Measurements from ENCODE around the gene CALML5.

CALML5 gene

DNA sequence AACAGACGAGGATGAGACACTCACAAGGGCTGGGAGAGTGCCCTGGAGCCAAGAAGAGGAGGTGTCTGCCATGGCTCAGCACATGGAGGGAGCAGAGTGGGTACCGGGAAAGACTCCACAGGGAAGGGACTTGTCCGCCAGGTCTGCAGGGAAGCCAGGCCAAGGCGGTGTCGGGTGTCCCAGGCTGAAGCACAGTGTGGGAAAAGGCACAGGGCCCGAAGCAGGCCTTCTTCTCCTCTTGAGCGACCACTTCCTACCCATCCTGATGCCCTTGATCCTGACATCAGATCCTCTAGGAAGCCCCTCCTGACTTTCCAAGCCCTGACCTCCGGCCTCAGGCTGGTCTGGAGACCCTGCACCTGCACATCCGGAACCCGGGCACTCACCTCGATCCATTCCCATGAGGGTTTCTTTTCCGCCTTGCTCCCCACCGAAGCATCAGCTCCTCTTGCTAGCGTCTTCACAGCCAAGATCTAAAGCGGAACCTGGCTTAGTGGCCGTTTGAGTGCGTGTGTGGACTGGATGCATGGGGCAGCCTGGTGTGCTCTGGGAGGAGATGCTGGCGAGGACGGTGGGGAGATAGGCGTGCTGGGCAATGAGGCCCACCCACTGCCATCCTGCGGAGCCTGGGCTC lies 33.8 kb upstream of the CALML5 start:
- 91 to 95% methylated on average over 21 of the region's 21 CpGs for WGBS, 2 experiments
- Histone ChIP-seq H3K36me3 (ENCODE audit: control insufficient read depth, insufficient read depth, low read length) (no peaks in the 10 kb centered on the region), H3K4me3 (ENCODE audit: insufficient read depth, low read depth, low read length) (no peak overlapping the region), H3K4me1 (ENCODE audit: control insufficient read depth, insufficient read depth, low read length) (no peaks in the 10 kb centered on the region), H3K27ac (ENCODE audit: insufficient read depth, low read depth, low read length, poor library complexity, severe bottlenecking) (no peak overlapping the region), H3K27me3 (ENCODE audit: control insufficient read depth, insufficient read depth, low read length, poor library complexity, severe bottlenecking) (no peaks in the 10 kb centered on the region), H3K9me3 (ENCODE audit: control insufficient read depth, low read length) (peaks cover 3% of the 10 kb centered on the region)

DNA sequence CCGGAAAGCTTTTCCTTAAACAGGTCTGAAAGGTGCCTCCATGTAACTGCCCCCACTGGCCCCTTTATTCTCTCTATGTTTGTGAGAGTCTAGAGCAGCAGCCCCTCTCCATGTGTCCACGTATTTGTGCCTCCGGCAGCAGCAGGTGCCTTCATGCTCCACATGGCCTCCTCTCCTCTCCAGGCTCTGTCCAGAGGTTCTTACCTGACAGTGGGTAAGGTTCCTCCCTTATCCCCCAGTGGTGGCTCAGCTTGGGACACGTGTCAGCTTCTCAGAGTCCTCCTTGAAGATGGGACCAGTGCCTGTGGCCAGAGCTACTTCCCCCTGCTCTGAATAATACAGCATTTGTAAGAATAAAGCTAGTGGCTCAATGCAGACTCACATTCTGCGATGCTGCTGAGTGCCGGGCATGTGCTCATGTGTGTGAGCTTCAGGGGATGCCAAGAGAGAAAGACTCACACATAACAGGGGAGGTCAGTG lies 33.3 kb upstream of the CALML5 start:
- Histone ChIP-seq H3K36me3 (ENCODE audit: control insufficient read depth, insufficient read depth, low read length) (no peaks in the 10 kb centered on the region), H3K4me3 (ENCODE audit: insufficient read depth, low read depth, low read length) (no peak overlapping the region), H3K9me3 (ENCODE audit: control insufficient read depth, low read length) (peaks cover 3% of the 10 kb centered on the region), H3K27ac (ENCODE audit: insufficient read depth, low read depth, low read length, poor library complexity, severe bottlenecking) (no peak overlapping the region), H3K27me3 (ENCODE audit: control insufficient read depth, insufficient read depth, low read length, poor library complexity, severe bottlenecking) (no peaks in the 10 kb centered on the region), H3K4me1 (ENCODE audit: control insufficient read depth, insufficient read depth, low read length) (no peaks in the 10 kb centered on the region)
- 95 to 97% methylated on average over 6 of the region's 6 CpGs for WGBS, 2 experiments

DNA sequence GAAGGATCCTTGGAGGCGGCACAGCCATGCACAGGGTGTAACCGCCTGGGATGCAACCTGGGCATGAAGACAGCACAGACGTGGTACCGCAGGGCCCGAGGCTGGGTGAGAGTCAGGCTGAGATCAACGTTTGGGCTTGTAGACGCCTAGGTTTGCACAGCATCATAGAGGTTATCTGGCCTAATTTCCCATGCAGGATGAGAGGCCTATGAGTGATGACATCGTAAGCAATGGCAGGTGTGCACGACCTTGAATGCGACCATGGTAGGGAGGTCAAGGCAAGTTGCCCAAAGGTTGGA lies 32.9 kb upstream of the CALML5 start:
- 95 to 97% methylated on average over 10 of the region's 10 CpGs for WGBS, 2 experiments
- Histone ChIP-seq H3K4me3 (ENCODE audit: insufficient read depth, low read depth, low read length) (no peak overlapping the region), H3K27ac (ENCODE audit: insufficient read depth, low read depth, low read length, poor library complexity, severe bottlenecking) (no peak overlapping the region), H3K36me3 (ENCODE audit: control insufficient read depth, insufficient read depth, low read length) (no peaks in the 10 kb centered on the region), H3K4me1 (ENCODE audit: control insufficient read depth, insufficient read depth, low read length) (no peaks in the 10 kb centered on the region), H3K27me3 (ENCODE audit: control insufficient read depth, insufficient read depth, low read length, poor library complexity, severe bottlenecking) (no peaks in the 10 kb centered on the region), H3K9me3 (ENCODE audit: control insufficient read depth, low read length) (peaks cover 3% of the 10 kb centered on the region)

DNA sequence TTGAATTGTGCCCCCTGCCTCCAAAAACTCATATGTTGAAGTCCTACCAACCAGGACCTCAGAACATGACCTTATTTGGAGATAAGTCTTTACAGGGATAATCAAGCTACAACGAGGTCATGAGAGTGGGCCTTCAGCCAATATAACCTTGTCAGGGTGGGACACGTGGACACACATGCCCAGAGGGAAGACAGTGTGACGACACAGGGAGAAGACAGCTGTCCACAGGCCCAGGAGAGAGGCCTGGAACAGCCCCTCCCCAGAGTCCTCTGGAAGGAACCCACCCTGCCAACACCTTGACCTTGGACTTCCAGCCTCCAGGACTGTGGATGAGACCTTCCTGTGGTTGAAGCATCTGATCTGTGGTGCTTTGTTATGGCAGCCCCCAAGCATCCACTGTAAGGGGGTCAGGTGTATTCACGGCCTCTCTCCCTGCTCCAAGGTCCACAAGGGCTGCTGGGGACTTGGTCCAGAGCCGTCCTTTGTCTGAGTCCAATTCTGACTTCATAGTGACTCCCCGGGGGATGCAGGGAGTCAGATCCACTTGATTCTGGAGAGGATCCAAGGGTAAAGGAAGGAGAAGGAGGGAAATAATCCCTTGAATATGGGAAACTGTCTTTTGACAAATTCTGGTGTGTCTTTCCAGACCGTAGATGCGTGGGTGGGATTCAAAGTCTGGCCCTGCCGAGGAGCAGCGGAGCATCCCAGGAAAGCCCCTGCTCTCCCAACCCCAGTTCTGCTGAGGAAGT lies 32.4 kb upstream of the CALML5 start:
- Histone ChIP-seq H3K27ac (ENCODE audit: insufficient read depth, low read depth, low read length, poor library complexity, severe bottlenecking) (no peak overlapping the region), H3K9me3 (ENCODE audit: control insufficient read depth, low read length) (peaks cover 3% of the 10 kb centered on the region), H3K4me3 (ENCODE audit: insufficient read depth, low read depth, low read length) (no peak overlapping the region), H3K36me3 (ENCODE audit: control insufficient read depth, insufficient read depth, low read length) (no peaks in the 10 kb centered on the region), H3K27me3 (ENCODE audit: control insufficient read depth, insufficient read depth, low read length, poor library complexity, severe bottlenecking) (no peaks in the 10 kb centered on the region), H3K4me1 (ENCODE audit: control insufficient read depth, insufficient read depth, low read length) (no peaks in the 10 kb centered on the region)
- 95 to 96% methylated on average over 10 of the region's 10 CpGs for WGBS, 2 experiments

- Histone ChIP-seq H3K4me3 (ENCODE audit: insufficient read depth, low read depth, low read length) (no peak overlapping the region), H3K27me3 (ENCODE audit: control insufficient read depth, insufficient read depth, low read length, poor library complexity, severe bottlenecking) (no peaks in the 10 kb centered on the region), H3K9me3 (ENCODE audit: control insufficient read depth, low read length) (peaks cover 3% of the 10 kb centered on the region), H3K27ac (ENCODE audit: insufficient read depth, low read depth, low read length, poor library complexity, severe bottlenecking) (no peak overlapping the region), H3K4me1 (ENCODE audit: control insufficient read depth, insufficient read depth, low read length) (no peaks in the 10 kb centered on the region), H3K36me3 (ENCODE audit: control insufficient read depth, insufficient read depth, low read length) (no peaks in the 10 kb centered on the region)
- 93 to 94% methylated on average over 16 of the region's 16 CpGs for WGBS, 2 experiments
Measured at GRCh38 chr10:5530846-5531557, 31.6 kb upstream of the CALML5 start.

DNA sequence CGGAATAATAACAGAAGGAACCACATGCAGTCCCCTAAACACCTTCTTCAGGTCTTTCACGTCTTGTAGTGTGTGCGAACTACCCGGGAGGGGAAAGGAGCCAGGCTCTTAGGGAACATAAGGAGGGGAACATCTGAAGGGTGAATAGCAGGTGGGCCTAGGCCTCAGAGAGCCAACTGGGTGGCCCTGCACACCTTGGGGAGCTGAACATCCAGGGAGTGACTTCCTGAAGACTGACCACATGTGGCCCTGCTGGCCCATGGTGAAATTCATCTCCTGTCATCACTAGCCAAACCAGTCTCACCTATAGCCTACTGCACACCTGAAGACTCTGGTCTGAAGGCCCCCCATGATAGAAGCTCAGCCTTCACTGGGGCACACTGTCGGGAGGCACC lies 31.0 kb upstream of the CALML5 start:
- Histone ChIP-seq H3K27ac (ENCODE audit: insufficient read depth, low read depth, low read length, poor library complexity, severe bottlenecking) (no peak overlapping the region), H3K4me3 (ENCODE audit: insufficient read depth, low read depth, low read length) (no peak overlapping the region), H3K4me1 (ENCODE audit: control insufficient read depth, insufficient read depth, low read length) (no peaks in the 10 kb centered on the region), H3K9me3 (ENCODE audit: control insufficient read depth, low read length) (peaks cover 3% of the 10 kb centered on the region), H3K36me3 (ENCODE audit: control insufficient read depth, insufficient read depth, low read length) (no peaks in the 10 kb centered on the region), H3K27me3 (ENCODE audit: control insufficient read depth, insufficient read depth, low read length, poor library complexity, severe bottlenecking) (no peaks in the 10 kb centered on the region)
- WGBS, 2 experiments, result 94 to 98% methylated on average over 5 of the region's 5 CpGs

DNA sequence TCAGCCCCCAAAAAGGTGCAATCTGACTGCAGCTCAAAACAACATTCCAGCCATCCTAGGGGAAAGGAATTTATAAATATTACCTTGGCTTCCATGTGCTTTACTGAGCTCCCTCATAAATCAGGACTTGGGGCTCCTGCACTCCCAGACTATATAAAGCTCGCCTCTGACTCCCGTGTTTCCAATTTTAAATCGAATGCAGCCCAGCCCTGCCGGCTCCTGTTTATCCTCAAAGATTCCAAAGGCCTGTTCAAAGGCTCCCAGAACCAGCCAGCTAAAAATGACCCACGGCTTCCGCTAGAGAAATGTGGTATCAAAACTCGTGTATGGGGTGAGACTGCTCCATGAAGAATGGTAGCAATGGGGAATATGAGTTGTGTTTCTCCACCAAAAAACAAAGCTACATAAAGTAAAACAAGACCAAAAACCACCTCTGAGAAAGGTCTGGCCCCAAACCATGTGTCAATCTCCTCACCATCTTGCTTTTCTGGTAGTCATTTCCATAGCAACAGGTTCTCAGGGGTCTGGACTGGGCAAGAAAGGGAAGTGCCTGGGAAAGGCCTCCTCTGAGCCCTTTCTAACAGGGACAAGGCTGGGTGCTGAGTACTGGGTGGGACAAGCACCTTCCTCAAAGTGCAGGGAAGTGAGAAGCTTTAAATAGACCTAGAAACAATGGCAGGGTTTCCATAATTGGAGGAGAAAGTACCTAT lies 30.5 kb upstream of the CALML5 start:
- H3K4me1 ChIP-seq (ENCODE audit: control insufficient read depth, insufficient read depth, low read length), result no peaks in the 10 kb centered on the region
- H3K27ac ChIP-seq (ENCODE audit: insufficient read depth, low read depth, low read length, poor library complexity, severe bottlenecking), result no peak overlapping the region
- H3K9me3 ChIP-seq (ENCODE audit: control insufficient read depth, low read length), result peaks cover 3% of the 10 kb centered on the region
- no peaks in the 10 kb centered on the region for H3K36me3 ChIP-seq (ENCODE audit: control insufficient read depth, insufficient read depth, low read length)
- no peak overlapping the region for H3K4me3 ChIP-seq (ENCODE audit: insufficient read depth, low read depth, low read length)
- no peaks in the 10 kb centered on the region for H3K27me3 ChIP-seq (ENCODE audit: control insufficient read depth, insufficient read depth, low read length, poor library complexity, severe bottlenecking)
- WGBS, 2 experiments, result 92 to 95% methylated on average over 7 of the region's 7 CpGs

DNA sequence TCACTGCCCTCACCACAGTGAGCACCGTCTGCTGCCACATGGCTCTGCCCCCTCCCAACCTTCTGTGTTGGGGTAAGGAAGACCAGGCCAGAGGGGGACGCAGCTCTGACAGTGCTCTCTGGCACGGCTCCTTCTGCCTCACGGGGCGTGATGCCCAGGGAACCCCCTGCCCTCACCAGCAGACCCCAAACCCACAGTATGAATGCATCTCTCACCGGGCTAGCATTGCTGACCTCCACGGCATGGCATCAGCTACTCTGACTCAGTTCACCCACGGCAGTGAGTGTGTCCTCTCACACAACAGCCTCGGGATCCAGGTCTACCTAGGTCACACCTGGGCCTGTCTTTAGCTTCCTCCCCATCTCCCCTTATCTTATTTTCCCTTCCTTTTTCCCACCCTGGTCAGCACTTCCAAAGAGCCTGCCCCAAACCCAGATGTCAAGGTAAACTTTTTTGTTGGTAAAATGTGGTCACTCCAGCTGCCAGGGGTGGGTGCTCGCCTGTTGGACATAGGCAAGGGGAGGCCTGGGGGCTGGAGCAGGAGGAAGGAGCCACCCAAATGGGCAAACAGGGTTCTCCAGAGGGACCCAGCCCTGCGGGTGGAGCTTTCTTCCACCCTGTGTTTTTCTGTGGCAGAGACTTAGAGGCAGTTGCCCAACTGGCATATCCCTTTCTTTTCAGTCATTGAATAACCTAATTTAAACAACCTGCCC lies 29.8 kb upstream of the CALML5 start:
- H3K4me3 ChIP-seq (ENCODE audit: insufficient read depth, low read depth, low read length), result no peak overlapping the region
- 93 to 94% methylated on average over 11 of the region's 11 CpGs for WGBS, 2 experiments
- no peaks in the 10 kb centered on the region for H3K36me3 ChIP-seq (ENCODE audit: control insufficient read depth, insufficient read depth, low read length)
- H3K27me3 ChIP-seq (ENCODE audit: control insufficient read depth, insufficient read depth, low read length, poor library complexity, severe bottlenecking), result no peaks in the 10 kb centered on the region
- no peaks in the 10 kb centered on the region for H3K4me1 ChIP-seq (ENCODE audit: control insufficient read depth, insufficient read depth, low read length)
- H3K27ac ChIP-seq (ENCODE audit: insufficient read depth, low read depth, low read length, poor library complexity, severe bottlenecking), result no peak overlapping the region
- H3K9me3 ChIP-seq (ENCODE audit: control insufficient read depth, low read length), result peaks cover 3% of the 10 kb centered on the region

- Histone ChIP-seq H3K4me3 (ENCODE audit: insufficient read depth, low read depth, low read length) (no peak overlapping the region), H3K9me3 (ENCODE audit: control insufficient read depth, low read length) (peaks cover 3% of the 10 kb centered on the region)
- 85 to 88% methylated on average over 10 of the region's 10 CpGs for WGBS, 2 experiments
Measured at GRCh38 chr10:5527332-5528200, 28.2 kb upstream of the CALML5 start.

More at GRCh38 chr10:5527332-5528200, 28.2 kb upstream of the CALML5 start:
- no peaks in the 10 kb centered on the region for H3K4me1 ChIP-seq (ENCODE audit: control insufficient read depth, insufficient read depth, low read length)
- H3K36me3 ChIP-seq (ENCODE audit: control insufficient read depth, insufficient read depth, low read length), result no peaks in the 10 kb centered on the region
- no peaks in the 10 kb centered on the region for H3K27me3 ChIP-seq (ENCODE audit: control insufficient read depth, insufficient read depth, low read length, poor library complexity, severe bottlenecking)
- H3K27ac ChIP-seq (ENCODE audit: insufficient read depth, low read depth, low read length, poor library complexity, severe bottlenecking), result no peak overlapping the region

All from ectodermal cell (in vitro differentiated cells).